ENCODE measurements around the gene TCOF1.

TCOF1 gene

DNA sequence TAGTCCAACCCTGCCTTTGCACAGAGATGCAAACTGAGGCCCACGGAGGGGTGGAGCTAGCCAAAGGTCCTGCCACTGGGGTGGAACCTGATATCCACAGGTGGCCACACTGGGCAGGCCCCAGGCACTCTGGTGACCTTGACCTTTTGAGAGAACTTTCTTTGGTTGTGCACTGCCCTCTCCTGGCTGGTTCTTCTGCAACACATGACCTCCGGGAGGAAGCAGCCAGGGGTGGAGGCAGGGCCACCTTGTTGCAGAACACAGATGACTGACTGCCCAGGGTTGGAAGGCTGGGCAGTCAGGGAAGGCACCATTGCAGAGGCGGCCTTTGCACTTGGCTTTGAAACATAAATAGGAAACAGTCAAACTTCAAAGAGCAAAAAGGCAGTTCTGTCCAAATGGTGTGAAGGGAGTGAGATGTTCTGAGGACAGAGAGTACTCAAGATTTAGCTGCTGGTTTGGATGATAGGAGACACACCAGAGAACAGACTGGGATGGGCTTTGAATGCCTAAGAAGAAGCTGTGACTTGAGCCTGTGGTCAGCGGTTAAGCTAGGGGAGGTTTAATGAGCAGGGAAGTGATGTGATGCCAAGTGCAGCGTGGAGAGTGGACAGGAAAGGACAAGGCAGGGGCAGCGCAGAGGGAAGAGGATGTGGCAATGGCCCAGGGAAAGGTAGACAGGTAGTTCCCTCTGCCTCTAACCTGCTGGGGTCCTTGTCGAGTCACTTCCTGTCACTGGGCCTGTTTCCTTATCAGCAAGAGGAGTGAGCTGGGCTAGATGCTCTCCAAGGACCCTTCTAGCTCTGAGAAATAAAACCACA lies 6.8 kb upstream of the TCOF1 start:
- DNase-seq, result peak; percentile 71

- no peak for DNase-seq
Measured at GRCh38 chr5:150352244-150353031, 5.1 kb upstream of the TCOF1 start.

GRCh38 chr5:150353032-150353675 lies 4.3 kb upstream of the TCOF1 start:
- DNase-seq, result no peak

DNA sequence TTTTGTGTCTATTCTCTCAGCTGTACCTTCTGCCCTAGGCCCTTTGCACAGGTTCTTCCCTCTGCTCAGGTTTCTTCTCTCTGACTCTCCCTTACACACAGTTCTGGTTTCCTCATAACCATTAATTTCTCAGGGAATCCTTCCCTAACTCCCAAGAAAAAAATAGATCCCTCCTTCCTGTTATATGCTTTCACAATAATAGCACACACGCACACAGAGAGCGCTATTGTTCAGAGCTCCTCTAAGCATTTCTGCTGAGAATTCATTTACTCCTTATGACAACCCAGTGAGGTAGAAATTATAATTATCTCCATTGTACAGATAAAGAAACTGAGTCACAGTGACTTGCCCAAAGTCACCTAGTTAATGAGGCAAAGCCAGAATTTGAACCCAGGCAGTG lies 1.7 kb upstream of the TCOF1 start:
- DNase-seq, result no peak

DNA sequence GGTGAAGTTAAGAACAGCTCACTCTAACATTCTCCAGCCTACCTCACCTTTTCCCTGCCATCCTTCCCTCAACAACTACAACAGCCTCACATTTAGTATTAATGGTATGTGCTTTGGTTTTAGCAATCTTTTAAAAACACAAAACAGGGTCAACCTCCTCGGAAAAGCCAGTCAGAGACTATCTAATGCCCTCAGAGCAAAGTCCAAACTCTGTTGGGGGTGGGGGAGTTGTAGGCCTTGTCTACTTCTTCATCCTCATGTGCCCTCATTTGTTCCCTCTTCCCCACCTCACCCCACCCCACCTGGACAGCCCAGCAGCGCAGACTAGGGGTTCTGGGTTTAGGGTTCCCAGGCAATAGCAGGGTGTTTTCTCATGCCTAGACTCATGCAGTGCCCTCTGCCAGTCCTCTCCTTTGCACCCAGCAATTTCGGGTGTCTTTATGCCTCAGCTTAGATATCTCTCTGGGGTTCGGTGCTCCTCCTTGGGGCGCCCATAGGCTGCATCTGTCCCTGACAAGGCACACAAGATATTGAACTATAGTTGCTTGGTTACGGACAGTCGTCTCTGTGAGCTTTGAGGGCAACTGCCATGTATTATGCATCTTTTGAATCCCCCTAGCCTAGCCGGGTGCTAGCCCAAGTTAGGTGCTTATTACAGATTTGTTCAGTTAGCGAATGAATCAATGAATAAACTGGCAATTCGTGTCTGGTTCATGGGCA lies 762 bp upstream of the TCOF1 start:
- DNase-seq, result no peak

- no peak for DNase-seq
Measured at GRCh38 chr5:150358261-150359095, 981 bp downstream of the TCOF1 start.

DNA sequence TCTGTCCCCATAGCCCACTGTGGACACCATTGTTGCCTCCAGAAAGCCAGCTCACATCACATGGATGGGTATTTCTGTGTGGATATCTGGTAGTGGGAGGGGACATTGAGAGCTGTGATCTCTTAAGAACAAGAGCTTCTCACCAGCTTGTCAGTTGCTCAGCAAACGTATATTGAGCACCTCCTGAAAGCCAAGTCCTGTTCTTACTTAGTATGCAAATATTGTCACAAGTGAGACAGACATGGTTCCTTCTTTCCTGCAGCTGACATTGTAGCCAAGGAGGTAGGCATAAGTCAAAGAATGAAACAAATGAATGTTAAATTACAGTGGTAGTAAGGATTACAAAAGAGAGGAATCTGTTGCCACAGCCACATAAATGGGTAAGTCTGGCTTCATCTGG lies 3.8 kb downstream of the TCOF1 start:
- no peak for DNase-seq

DNA sequence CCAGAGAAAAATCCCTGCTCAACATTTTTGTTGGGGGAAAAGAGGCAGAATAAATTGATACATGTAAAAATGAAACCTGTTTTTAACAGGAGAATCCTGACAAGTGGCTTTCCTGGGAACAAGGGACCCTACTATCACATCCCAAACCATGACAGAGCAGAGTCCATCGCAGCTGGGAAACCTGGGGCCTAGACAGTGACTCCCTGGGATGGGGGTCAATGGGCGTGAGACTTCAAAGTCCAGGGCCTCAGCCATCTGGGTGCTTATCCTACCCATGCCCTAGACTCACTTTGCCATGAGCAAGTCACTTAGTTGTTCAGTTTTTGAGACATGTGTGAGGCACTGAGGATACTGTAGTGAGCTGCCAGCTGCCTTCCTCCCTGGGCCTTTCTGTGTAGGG lies 5.7 kb downstream of the TCOF1 start:
- no peak for DNase-seq

GRCh38 chr5:150364004-150364403 lies 6.5 kb downstream of the TCOF1 start:
- DNase-seq, result no peak

- DNase-seq, result no peak
Measured at GRCh38 chr5:150368526-150368925, 11.0 kb downstream of the TCOF1 start.

GRCh38 chr5:150372639-150373038 lies 15.1 kb downstream of the TCOF1 start:
- DNase-seq, result no peak

GRCh38 chr5:150374651-150375050 lies 17.2 kb downstream of the TCOF1 start:
- no peak for DNase-seq

GRCh38 chr5:150376799-150377771 lies 19.6 kb downstream of the TCOF1 start:
- no peak for DNase-seq

- no peak for DNase-seq
Measured at GRCh38 chr5:150377964-150378694, 20.6 kb downstream of the TCOF1 start.

DNA sequence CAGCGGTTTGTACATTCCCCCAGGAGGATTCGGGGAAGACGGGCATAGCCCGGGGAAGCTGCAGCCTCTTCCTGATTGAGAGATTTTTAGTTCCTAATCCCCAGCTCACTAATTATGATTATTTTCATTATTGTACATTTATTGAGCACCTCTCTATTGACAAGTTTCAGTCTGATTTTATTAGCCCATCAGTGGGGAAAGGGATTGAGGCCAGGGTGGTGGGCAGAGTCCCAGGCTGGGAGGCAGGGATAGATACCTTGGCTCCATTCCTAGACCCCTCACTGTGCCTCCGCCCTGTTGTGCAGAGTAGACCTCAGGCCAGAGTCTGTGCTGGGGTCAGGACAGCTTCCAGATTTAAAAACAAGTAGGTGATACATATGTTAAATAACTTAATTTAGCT lies 27.2 kb downstream of the TCOF1 start:
- DNase-seq, result no peak

- no peak for DNase-seq
Measured at GRCh38 chr5:150386024-150386855, 28.7 kb downstream of the TCOF1 start.

DNA sequence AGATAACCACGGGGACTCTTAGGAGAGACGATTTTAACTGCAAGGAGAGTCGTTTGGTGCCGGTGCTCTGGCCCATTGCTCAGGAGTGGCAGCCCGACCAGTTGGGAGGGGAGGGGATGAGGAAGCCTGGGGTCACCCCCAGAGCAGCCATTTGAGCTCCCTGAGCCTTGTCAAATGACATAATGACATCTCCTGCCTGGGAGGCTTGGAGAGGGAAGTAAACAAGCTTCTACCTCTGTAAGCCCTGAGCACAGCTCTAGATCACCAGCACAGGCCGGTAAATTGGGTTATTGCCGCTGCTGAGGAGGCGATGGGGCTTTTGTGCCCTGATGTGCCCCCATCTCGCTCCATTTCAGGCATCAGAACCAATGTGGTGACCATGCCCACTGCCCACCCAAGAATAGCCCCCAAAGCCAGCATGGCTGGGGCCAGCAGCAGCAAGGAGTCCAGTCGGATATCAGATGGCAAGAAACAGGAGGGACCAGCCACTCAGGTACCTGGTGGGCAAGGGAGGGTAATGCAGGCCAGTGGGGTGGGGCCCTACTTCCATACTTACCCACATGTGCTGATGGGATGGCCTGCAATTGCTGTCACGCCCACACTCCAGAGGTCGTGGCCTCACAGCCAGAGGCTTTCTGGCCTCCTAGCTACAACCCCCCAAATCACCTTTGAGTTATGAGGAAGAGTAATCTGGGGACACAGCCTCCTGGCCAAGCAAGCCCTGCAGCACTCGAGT lies 32.2 kb downstream of the TCOF1 start:
- DNase-seq, result no peak

GRCh38 chr5:150391064-150391834 lies 33.8 kb downstream of the TCOF1 start:
- no peak for DNase-seq
